A549 (cell line): ENCODE measurements around the gene RWDD1. TPM values are rescaled to one million over a fixed set of nuclear protein-coding genes. Genes with fewer than 3 reads are reported as not detected.

ENCODE experiments used
- ATAC-seq, 2 experiments: fragments of 200-7000 bp in 1 of 2; fragments of >200 bp in 1 of 2; cut with Nextera tagmentation in 1 of 2; cut with Tn5 transposase in 1 of 2; 3 replicates each; pipeline versions ENCODE4 v1.8.0 to v1.9.1; 2018 to 2020; ENCODE audit warnings: mild to moderate bottlenecking in 1 of 2, moderate library complexity in 1 of 2
- CTCF ChIA-PET: fragments of 300-600 bp; sonication (Branson Sonifier 250); formaldehyde crosslinking; extraction: SDS; loops from one replicate; lab custom pipeline; 2021; ENCODE audit warnings: antibody characterized with exemption, inconsistent platforms; lab: Yijun Ruan, JAX
- POLR2A ChIA-PET: fragments of 350-600 bp; formaldehyde crosslinking; extraction: SDS; loops from one replicate; lab custom pipeline; 2021; ENCODE audit warnings: antibody characterized with exemption, inconsistent platforms; lab: Yijun Ruan, JAX
- DNase-seq, 2 experiments: peaks; one replicate each; pipeline versions ENCODE4 v3.0.0 to v3.0.0-alpha.2; 2011 to 2016; ENCODE audit warnings: low read depth in 1 of 2, low spot score in 1 of 2
- FAIRE-seq: peaks from 2 replicates; lab custom pipeline; 2011; peaks lifted over from hg19 to GRCh38; lab: Jason Lieb, UNC
- H3K27ac ChIP-seq, 2 experiments: fragments of >200 bp; sonication (Bioruptor Twin); formaldehyde crosslinking; 3 replicates each; pipeline ENCODE4 v1.5.1; 2016 to 2017
- H3K4me1 ChIP-seq: fragments of >200 bp; sonication (Bioruptor Twin); formaldehyde crosslinking; 3 replicates; pipeline ENCODE4 v1.6.1; 2016
- H3K4me2 ChIP-seq: fragments of >200 bp; sonication (Bioruptor Twin); formaldehyde crosslinking; 3 replicates; pipeline ENCODE4 v1.6.1; 2016
- H3K4me3 ChIP-seq: fragments of >200 bp; sonication (Bioruptor Twin); formaldehyde crosslinking; 3 replicates; pipeline ENCODE4 v1.5.1; 2016
- H3K9me3 ChIP-seq: fragments of >200 bp; sonication (Bioruptor Twin); formaldehyde crosslinking; 3 replicates; pipeline ENCODE4 v1.6.1; 2016
- CBX2 ChIP-seq: fragments of 200-600 bp; sonication (generic); IDR thresholded peaks from 2 replicates; pipeline ENCODE4 v1.6.1; 2016; ENCODE audit warnings: low read depth, mild to moderate bottlenecking, borderline replicate concordance
- CBX8 ChIP-seq: fragments of 200-600 bp; sonication (generic); IDR thresholded peaks from 2 replicates; pipeline ENCODE4 v1.6.1; 2016
- CHD2 ChIP-seq: fragments of 150-350 bp; IDR thresholded peaks from 2 replicates; pipeline ENCODE4 v1.6.1; 2014; ENCODE audit warnings: low read length; ENCODE audit not compliant: partially characterized antibody
- CHD4 ChIP-seq: fragments of 200-600 bp; sonication (generic); IDR thresholded peaks from 2 replicates; pipeline ENCODE4 v1.6.1; 2016; ENCODE audit warnings: antibody characterized with exemption, mild to moderate bottlenecking, borderline replicate concordance
- EHF ChIP-seq: fragments of 250-450 bp; sonication (Bioruptor Pico); IDR thresholded peaks from 2 replicates; pipeline ENCODE4 v1.5.0; 2020; ENCODE audit warnings: mild to moderate bottlenecking
- EHMT2 ChIP-seq: fragments of 200-600 bp; sonication (generic); IDR thresholded peaks from 2 replicates; pipeline ENCODE4 v1.6.1; 2016; ENCODE audit warnings: antibody characterized with exemption, low read depth, mild to moderate bottlenecking, moderate library complexity
- EP300 ChIP-seq, 2 experiments: fragments of >200 bp; sonication (Bioruptor Twin); formaldehyde crosslinking; IDR thresholded peaks; 2 replicates in 1 of 2; 3 replicates in 1 of 2; pipeline ENCODE4 v1.6.1; 2016 to 2017
- ESRRA ChIP-seq: fragments of 150-350 bp; IDR thresholded peaks from 2 replicates; pipeline ENCODE4 v1.6.1; 2014; ENCODE audit warnings: mild to moderate bottlenecking, low read length, borderline replicate concordance
- FOSB ChIP-seq: fragments of 250-450 bp; sonication (Bioruptor Pico); IDR thresholded peaks from 2 replicates; pipeline ENCODE4 v1.5.0; 2020; ENCODE audit warnings: mild to moderate bottlenecking, moderate library complexity
- HEYL ChIP-seq: fragments of 250-450 bp; sonication (Bioruptor Pico); IDR thresholded peaks from 2 replicates; pipeline ENCODE4 v1.8.0; 2021; ENCODE audit warnings: mild to moderate bottlenecking, moderate library complexity
- HOXA7 ChIP-seq: fragments of 250-450 bp; sonication (Bioruptor Pico); IDR thresholded peaks from 2 replicates; pipeline ENCODE4 v1.5.0; 2020; ENCODE audit warnings: mild to moderate bottlenecking, moderate library complexity
- KDM5A ChIP-seq: fragments of 200-600 bp; sonication (generic); IDR thresholded peaks from 2 replicates; pipeline ENCODE4 v1.6.1; 2016; ENCODE audit warnings: antibody characterized with exemption, mild to moderate bottlenecking
- MYC ChIP-seq: IDR thresholded peaks from 2 replicates; pipeline ENCODE4 v1.6.1; 2012; ENCODE audit warnings: mild to moderate bottlenecking, inconsistent platforms, low read length, improper control_type of control experiment, borderline replicate concordance
- NFE2L2 ChIP-seq: fragments of 150-350 bp; conservative IDR thresholded peaks from 2 replicates; pipeline ENCODE4 v1.6.1; 2014; ENCODE audit warnings: low read length
- POLR2A ChIP-seq: IDR thresholded peaks from 2 replicates; pipeline ENCODE4 v1.6.1; 2012; ENCODE audit warnings: mild to moderate bottlenecking, low read length
- POLR2AphosphoS2 ChIP-seq: conservative IDR thresholded peaks from 2 replicates; pipeline ENCODE4 v1.6.1; 2012; ENCODE audit warnings: low read length, improper control_type of control experiment, inconsistent platforms
- RAD21 ChIP-seq, 2 experiments: fragments of >200 bp in 1 of 2; sonication (Bioruptor Twin) in 1 of 2; formaldehyde crosslinking in 1 of 2; IDR thresholded peaks in 1 of 2; conservative IDR thresholded peaks in 1 of 2; 2 replicates in 1 of 2; 3 replicates in 1 of 2; pipeline ENCODE4 v1.6.1; 2012 to 2018; ENCODE audit warnings: inconsistent platforms in 1 of 2
- RARB ChIP-seq: fragments of 250-450 bp; sonication (Bioruptor Pico); IDR thresholded peaks from 2 replicates; pipeline ENCODE4 v1.8.0; 2021; ENCODE audit warnings: mild to moderate bottlenecking, moderate library complexity
- RCOR1 ChIP-seq: fragments of 150-350 bp; IDR thresholded peaks from 2 replicates; pipeline ENCODE4 v1.6.1; 2014; ENCODE audit warnings: antibody characterized with exemption, low read length, low read depth
- RNF2 ChIP-seq: fragments of 200-600 bp; sonication (generic); IDR thresholded peaks from 2 replicates; pipeline ENCODE4 v1.6.1; 2016; ENCODE audit warnings: low read depth, mild to moderate bottlenecking, antibody characterized with exemption, moderate library complexity, borderline replicate concordance
- ZC3H11A ChIP-seq: fragments of 450-650 bp; IDR thresholded peaks from 2 replicates; pipeline ENCODE4 v1.6.1; 2014; ENCODE audit warnings: antibody characterized with exemption, mild to moderate bottlenecking
- WGBS: methylation state at CpG from one replicate; pipeline ENCODE4 v1.1.6; 2017; ENCODE audit errors: missing lambda C conversion rate; 5-methylcytosine and 5-hydroxymethylcytosine counted together
- polyA plus RNA-seq, 4 experiments: library from polyadenylated mRNA; depleted of rRNA in 3 of 4; stranded (reverse); fragments of >200 nt; fragmentation: RNase III in 1 of 4; extraction: RNeasy Plus Mini Kit Qiagen cat#74134 plus additional on column Dnase treatment in 1 of 4; gene quantifications; 2 replicates in 3 of 4; 3 replicates in 1 of 4; pipeline ENCODE4 v1.2.3, GENCODE V29; 2011 to 2017
- TF ChIP-seq, protein P1 (sequence below): fragments of 250-450 bp; sonication (Bioruptor Pico); IDR thresholded peaks from 2 replicates; pipeline ENCODE4 v1.5.0; 2021; ENCODE audit warnings: mild to moderate bottlenecking, moderate library complexity, borderline replicate concordance
- TF ChIP-seq, protein P2 (sequence below): fragments of 250-450 bp; sonication (Bioruptor Pico); IDR thresholded peaks from 2 replicates; pipeline ENCODE4 v1.5.0; 2020; ENCODE audit warnings: low read depth, mild to moderate bottlenecking, moderate library complexity
- TF ChIP-seq, protein P3 (sequence below): fragments of 200-600 bp; sonication (generic); IDR thresholded peaks from 2 replicates; pipeline ENCODE4 v1.6.1; 2016; ENCODE audit warnings: antibody characterized with exemption, mild to moderate bottlenecking, moderate library complexity
- TF ChIP-seq, protein P4 (sequence below): IDR thresholded peaks from 2 replicates; pipeline ENCODE4 v1.6.1; 2012; ENCODE audit warnings: low read depth, borderline replicate concordance
- TF ChIP-seq, protein P5 (sequence below): fragments of 450-650 bp; IDR thresholded peaks from 2 replicates; pipeline ENCODE4 v1.6.1; 2014; ENCODE audit warnings: antibody characterized with exemption
- TF ChIP-seq, protein P6 (sequence below): IDR thresholded peaks from 2 replicates; pipeline ENCODE4 v1.6.1; 2012

RWDD1 gene
- polyA plus RNA-seq, 2 of the 4 experiments (the other 2 are of a cell fraction) = 32.5 to 47.7 TPM

DNA sequence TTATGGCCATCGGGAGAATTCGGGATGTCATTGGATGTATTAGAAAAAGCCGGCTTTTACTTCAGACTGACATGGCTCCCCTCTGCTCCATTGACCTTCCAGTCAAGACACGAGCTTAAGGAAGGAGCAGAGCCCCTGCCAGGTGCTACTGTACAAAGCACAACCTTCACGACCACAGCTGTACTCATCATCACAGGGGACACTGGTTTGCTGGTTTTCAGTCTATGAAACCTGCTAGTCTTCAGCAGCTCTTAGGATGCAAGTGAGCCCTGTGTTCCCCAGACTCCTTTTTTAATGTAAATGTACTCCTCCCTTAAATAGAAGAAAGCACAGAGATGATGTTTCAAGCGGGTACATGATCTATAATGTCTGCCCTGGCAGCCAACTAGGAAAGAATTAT lies 23.9 kb upstream of the RWDD1 start:
- TF ChIP-seq, protein P1, sequence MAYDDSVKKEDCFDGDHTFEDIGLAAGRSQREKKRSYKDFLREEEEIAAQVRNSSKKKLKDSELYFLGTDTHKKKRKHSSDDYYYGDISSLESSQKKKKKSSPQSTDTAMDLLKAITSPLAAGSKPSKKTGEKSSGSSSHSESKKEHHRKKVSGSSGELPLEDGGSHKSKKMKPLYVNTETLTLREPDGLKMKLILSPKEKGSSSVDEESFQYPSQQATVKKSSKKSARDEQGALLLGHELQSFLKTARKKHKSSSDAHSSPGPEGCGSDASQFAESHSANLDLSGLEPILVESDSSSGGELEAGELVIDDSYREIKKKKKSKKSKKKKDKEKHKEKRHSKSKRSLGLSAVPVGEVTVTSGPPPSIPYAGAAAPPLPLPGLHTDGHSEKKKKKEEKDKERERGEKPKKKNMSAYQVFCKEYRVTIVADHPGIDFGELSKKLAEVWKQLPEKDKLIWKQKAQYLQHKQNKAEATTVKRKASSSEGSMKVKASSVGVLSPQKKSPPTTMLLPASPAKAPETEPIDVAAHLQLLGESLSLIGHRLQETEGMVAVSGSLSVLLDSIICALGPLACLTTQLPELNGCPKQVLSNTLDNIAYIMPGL (CRISPR knock-in tag) = no peak
- TF ChIP-seq CHD4 (no peak), EHF (CRISPR knock-in tag) (no peak), ZC3H11A (no peak), KDM5A (no peak), EHMT2 (no peak), CBX2 (no peak), FOSB (CRISPR knock-in tag) (no peak), EP300 (IDR thresholded peaks at IDR 0.05) (no peak), CBX8 (no peak), HEYL (CRISPR knock-in tag) (no peak), HOXA7 (no peak), ESRRA (no peak), RCOR1 (no peak)
- TF ChIP-seq, protein P2, sequence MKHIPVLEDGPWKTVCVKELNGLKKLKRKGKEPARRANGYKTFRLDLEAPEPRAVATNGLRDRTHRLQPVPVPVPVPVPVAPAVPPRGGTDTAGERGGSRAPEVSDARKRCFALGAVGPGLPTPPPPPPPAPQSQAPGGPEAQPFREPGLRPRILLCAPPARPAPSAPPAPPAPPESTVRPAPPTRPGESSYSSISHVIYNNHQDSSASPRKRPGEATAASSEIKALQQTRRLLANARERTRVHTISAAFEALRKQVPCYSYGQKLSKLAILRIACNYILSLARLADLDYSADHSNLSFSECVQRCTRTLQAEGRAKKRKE (CRISPR knock-in tag) = no peak
- TF ChIP-seq, protein P3, sequence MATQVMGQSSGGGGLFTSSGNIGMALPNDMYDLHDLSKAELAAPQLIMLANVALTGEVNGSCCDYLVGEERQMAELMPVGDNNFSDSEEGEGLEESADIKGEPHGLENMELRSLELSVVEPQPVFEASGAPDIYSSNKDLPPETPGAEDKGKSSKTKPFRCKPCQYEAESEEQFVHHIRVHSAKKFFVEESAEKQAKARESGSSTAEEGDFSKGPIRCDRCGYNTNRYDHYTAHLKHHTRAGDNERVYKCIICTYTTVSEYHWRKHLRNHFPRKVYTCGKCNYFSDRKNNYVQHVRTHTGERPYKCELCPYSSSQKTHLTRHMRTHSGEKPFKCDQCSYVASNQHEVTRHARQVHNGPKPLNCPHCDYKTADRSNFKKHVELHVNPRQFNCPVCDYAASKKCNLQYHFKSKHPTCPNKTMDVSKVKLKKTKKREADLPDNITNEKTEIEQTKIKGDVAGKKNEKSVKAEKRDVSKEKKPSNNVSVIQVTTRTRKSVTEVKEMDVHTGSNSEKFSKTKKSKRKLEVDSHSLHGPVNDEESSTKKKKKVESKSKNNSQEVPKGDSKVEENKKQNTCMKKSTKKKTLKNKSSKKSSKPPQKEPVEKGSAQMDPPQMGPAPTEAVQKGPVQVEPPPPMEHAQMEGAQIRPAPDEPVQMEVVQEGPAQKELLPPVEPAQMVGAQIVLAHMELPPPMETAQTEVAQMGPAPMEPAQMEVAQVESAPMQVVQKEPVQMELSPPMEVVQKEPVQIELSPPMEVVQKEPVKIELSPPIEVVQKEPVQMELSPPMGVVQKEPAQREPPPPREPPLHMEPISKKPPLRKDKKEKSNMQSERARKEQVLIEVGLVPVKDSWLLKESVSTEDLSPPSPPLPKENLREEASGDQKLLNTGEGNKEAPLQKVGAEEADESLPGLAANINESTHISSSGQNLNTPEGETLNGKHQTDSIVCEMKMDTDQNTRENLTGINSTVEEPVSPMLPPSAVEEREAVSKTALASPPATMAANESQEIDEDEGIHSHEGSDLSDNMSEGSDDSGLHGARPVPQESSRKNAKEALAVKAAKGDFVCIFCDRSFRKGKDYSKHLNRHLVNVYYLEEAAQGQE = no peak
- TF ChIP-seq, protein P4, sequence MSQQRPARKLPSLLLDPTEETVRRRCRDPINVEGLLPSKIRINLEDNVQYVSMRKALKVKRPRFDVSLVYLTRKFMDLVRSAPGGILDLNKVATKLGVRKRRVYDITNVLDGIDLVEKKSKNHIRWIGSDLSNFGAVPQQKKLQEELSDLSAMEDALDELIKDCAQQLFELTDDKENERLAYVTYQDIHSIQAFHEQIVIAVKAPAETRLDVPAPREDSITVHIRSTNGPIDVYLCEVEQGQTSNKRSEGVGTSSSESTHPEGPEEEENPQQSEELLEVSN = no peak
- no peak overlapping the region for H3K27ac ChIP-seq
- WGBS = 77% methylated on average over 6 of the region's 6 CpGs
- FAIRE-seq (no peak), ATAC-seq (no peak), DNase-seq (no peak)
- H3K4me1 ChIP-seq = no peaks in the 10 kb centered on the region
- ChIA-PET POLR2A (no interaction called here), CTCF (no interaction called here)
- no peaks in the 10 kb centered on the region for H3K9me3 ChIP-seq
- no peak overlapping the region for H3K4me2 ChIP-seq
- no peak overlapping the region for H3K4me3 ChIP-seq

DNA sequence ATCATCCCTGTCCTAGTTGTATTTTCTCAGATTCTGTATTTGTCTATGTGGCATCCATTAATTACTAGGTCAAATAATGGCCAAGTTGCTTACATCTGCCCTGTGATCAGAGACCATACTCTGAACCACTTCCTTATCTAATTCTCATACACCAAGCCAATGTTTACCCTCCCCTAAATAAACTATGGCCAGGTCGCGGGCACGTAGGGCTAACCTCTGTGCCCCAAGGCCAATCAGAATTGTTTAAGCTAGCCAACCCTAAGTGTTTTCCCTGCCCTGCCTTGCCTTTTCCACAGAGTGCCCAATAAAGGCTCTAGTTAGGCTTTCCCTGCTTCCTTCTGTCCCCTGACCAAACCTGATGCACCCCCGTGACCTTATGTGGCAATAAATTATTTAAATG lies 20.5 kb upstream of the RWDD1 start:
- 58% methylated on average over 4 of the region's 4 CpGs for WGBS
- FAIRE-seq (no peak), ATAC-seq (peak in 1 of 2 experiments; percentile 61; a peak in 2 of 6 replicates), DNase-seq (no peak)
- CTCF ChIA-PET = interaction anchor here (1.4 to 1.5 kb wide), 2 partner anchors 10 to 263 kb away, joined by 4 to 5 read pairs; no protein-coding TSS in a partner anchor
- no peak overlapping the region for H3K4me3 ChIP-seq
- no peak overlapping the region for H3K27ac ChIP-seq
- POLR2A ChIA-PET = no interaction called here
- no peak overlapping the region for H3K4me2 ChIP-seq
- H3K4me1 ChIP-seq = peaks cover 3% of the 10 kb centered on the region
- H3K9me3 ChIP-seq = no peaks in the 10 kb centered on the region
- TF ChIP-seq RNF2 (no peak), MYC (no peak), NFE2L2 (no peak), POLR2AphosphoS2 (no peak), RAD21 (conservative IDR thresholded peaks at IDR 0.05 in 1 of 2, IDR thresholded peaks at IDR 0.05 in 1 of 2) (no peak), FOSB (CRISPR knock-in tag) (no peak), RARB (CRISPR knock-in tag) (no peak), CHD2 (no peak), POLR2A (no peak), EHMT2 (no peak)
- TF ChIP-seq, protein P5, sequence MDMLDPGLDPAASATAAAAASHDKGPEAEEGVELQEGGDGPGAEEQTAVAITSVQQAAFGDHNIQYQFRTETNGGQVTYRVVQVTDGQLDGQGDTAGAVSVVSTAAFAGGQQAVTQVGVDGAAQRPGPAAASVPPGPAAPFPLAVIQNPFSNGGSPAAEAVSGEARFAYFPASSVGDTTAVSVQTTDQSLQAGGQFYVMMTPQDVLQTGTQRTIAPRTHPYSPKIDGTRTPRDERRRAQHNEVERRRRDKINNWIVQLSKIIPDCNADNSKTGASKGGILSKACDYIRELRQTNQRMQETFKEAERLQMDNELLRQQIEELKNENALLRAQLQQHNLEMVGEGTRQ = no peak
- TF ChIP-seq, protein P6, sequence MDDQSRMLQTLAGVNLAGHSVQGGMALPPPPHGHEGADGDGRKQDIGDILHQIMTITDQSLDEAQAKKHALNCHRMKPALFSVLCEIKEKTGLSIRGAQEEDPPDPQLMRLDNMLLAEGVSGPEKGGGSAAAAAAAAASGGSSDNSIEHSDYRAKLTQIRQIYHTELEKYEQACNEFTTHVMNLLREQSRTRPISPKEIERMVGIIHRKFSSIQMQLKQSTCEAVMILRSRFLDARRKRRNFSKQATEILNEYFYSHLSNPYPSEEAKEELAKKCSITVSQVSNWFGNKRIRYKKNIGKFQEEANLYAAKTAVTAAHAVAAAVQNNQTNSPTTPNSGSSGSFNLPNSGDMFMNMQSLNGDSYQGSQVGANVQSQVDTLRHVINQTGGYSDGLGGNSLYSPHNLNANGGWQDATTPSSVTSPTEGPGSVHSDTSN = no peak
- TF ChIP-seq, protein P2 (CRISPR knock-in tag) = no peak
